SK-N-SH (cell line): Measurements from ENCODE around the gene ADRA1B. TPM values are rescaled to one million over a fixed set of nuclear protein-coding genes. Genes with fewer than 3 reads are reported as not detected.

ENCODE experiments used
- CTCF ChIA-PET: fragments of 300-600, 350-600 bp; formaldehyde crosslinking; extraction: SDS; loops from one replicate; lab custom pipeline; 2021; lab: Yijun Ruan, JAX
- POLR2A ChIA-PET: fragments of 350-600 bp; sonication (Branson Sonifier 250); formaldehyde crosslinking; extraction: SDS; loops from one replicate; lab custom pipeline; 2020; ENCODE audit warnings: antibody characterized with exemption, inconsistent platforms; lab: Yijun Ruan, JAX
- DNase-seq: peaks from one replicate; pipeline ENCODE4 v3.0.0; 2012
- H2AFZ ChIP-seq: fragments of 200-600 bp; sonication (generic); 2 replicates; pipeline ENCODE4 v1.8.1; 2016; ENCODE audit warnings: antibody characterized with exemption, mild to moderate bottlenecking, low read depth
- H3F3A ChIP-seq: fragments of 200-600 bp; sonication (generic); replicated peaks from 2 replicates; pipeline ENCODE3; 2016; ENCODE audit warnings: antibody characterized with exemption, mild to moderate bottlenecking; ENCODE audit not compliant: insufficient read depth
- H3K27ac ChIP-seq, 2 experiments: fragments of 200-500 bp in 1 of 2; fragments of 200-600 bp in 1 of 2; sonication (Bioruptor generic) in 1 of 2; sonication (generic), shearing (Covaris generic) in 1 of 2; 2 replicates each; pipeline versions ENCODE4 v1.5.1 to v1.6.1; 2014 to 2016; ENCODE audit warnings: low read depth in 2 of 2, inconsistent platforms in 1 of 2, low read length in 1 of 2, mild to moderate bottlenecking in 1 of 2, mixed read lengths in 1 of 2
- H3K27me3 ChIP-seq: fragments of 200-600 bp; sonication (generic), shearing (Covaris generic); 2 replicates; pipeline ENCODE4 v1.6.1; 2016; ENCODE audit warnings: mixed run types; ENCODE audit not compliant: insufficient read depth
- H3K36me3 ChIP-seq, 2 experiments: fragments of 200-500 bp in 1 of 2; fragments of 200-600 bp in 1 of 2; sonication (Bioruptor generic) in 1 of 2; sonication (generic) in 1 of 2; replicated peaks in 1 of 2; 2 replicates each; pipeline versions ENCODE3 to v1.5.1; 2014 to 2016; ENCODE audit warnings: low read length in 1 of 2, mild to moderate bottlenecking in 1 of 2; ENCODE audit not compliant: insufficient read depth in 2 of 2, control insufficient read depth in 1 of 2
- H3K4me1 ChIP-seq, 2 experiments: fragments of 200-500 bp in 1 of 2; fragments of 200-600 bp in 1 of 2; sonication (Bioruptor generic) in 1 of 2; sonication (generic), shearing (Covaris generic) in 1 of 2; 2 replicates each; pipeline versions ENCODE4 v1.5.1 to v1.6.1; 2014 to 2016; ENCODE audit warnings: low read depth in 1 of 2, low read length in 1 of 2, mixed run types in 1 of 2; ENCODE audit not compliant: insufficient read depth in 2 of 2, control insufficient read depth in 1 of 2
- H3K4me2 ChIP-seq: fragments of 200-600 bp; sonication (generic), shearing (Covaris generic); 2 replicates; pipeline ENCODE4 v1.6.1; 2017; ENCODE audit warnings: mixed run types
- H3K4me3 ChIP-seq, 2 experiments: fragments of 200-500 bp in 1 of 2; fragments of 200-600 bp in 1 of 2; sonication (Bioruptor generic) in 1 of 2; sonication (generic), shearing (Covaris generic) in 1 of 2; 2 replicates each; pipeline versions ENCODE4 v1.5.1 to v1.8.1; 2014 to 2016; ENCODE audit warnings: low read depth in 2 of 2, inconsistent platforms in 1 of 2, low read length in 1 of 2, mild to moderate bottlenecking in 1 of 2, mixed read lengths in 1 of 2, moderate library complexity in 1 of 2
- H3K79me2 ChIP-seq: fragments of 200-600 bp; sonication (generic); 2 replicates; pipeline ENCODE4 v1.8.1; 2017; ENCODE audit warnings: mild to moderate bottlenecking; ENCODE audit not compliant: insufficient read depth
- H3K9ac ChIP-seq: fragments of 200-600 bp; sonication (generic); 2 replicates; pipeline ENCODE4 v1.6.1; 2017; ENCODE audit warnings: mixed run types
- H3K9me2 ChIP-seq: fragments of 200-600 bp; sonication (generic); 2 replicates; pipeline ENCODE4 v1.6.1; 2017; ENCODE audit warnings: mixed run types
- H3K9me3 ChIP-seq: fragments of 200-600 bp; sonication (generic); 2 replicates; pipeline ENCODE4 v1.6.1; 2017; ENCODE audit warnings: mixed run types, mild to moderate bottlenecking, moderate library complexity
- H4K20me1 ChIP-seq: fragments of 200-600 bp; sonication (generic); 2 replicates; pipeline ENCODE4 v1.6.1; 2017; ENCODE audit warnings: mild to moderate bottlenecking, mixed run types; ENCODE audit not compliant: insufficient read depth
- CHD2 ChIP-seq: fragments of 150-350 bp; IDR thresholded peaks from 2 replicates; pipeline ENCODE4 v1.6.1; 2018; ENCODE audit warnings: low read length; ENCODE audit not compliant: partially characterized antibody
- CTCF ChIP-seq: fragments of 200-600 bp; sonication (generic); IDR thresholded peaks from 2 replicates; pipeline ENCODE4 v1.6.1; 2017; ENCODE audit warnings: antibody characterized with exemption, mild to moderate bottlenecking, moderate library complexity
- ELF1 ChIP-seq: IDR thresholded peaks from 2 replicates; pipeline ENCODE4 v1.4.0; 2012
- FOXM1 ChIP-seq: IDR thresholded peaks from 2 replicates; pipeline ENCODE4 v1.4.0; 2012; ENCODE audit warnings: low read depth, mild to moderate bottlenecking
- GABPA ChIP-seq: IDR thresholded peaks from 2 replicates; pipeline ENCODE4 v1.4.0; 2012; ENCODE audit warnings: low read depth, mild to moderate bottlenecking
- MEF2A ChIP-seq: IDR thresholded peaks from 2 replicates; pipeline ENCODE4 v1.4.0; 2012; ENCODE audit warnings: low read depth, borderline replicate concordance
- MXI1 ChIP-seq: IDR thresholded peaks from 2 replicates; pipeline ENCODE4 v1.6.1; 2012; ENCODE audit warnings: mild to moderate bottlenecking, low read depth, low read length, improper control_type of control experiment
- POLR2AphosphoS5 ChIP-seq: IDR thresholded peaks from 2 replicates; pipeline ENCODE4 v1.6.1; 2012; ENCODE audit warnings: low read depth, low read length
- RFX5 ChIP-seq: IDR thresholded peaks from 2 replicates; pipeline ENCODE4 v1.6.1; 2012; ENCODE audit warnings: mild to moderate bottlenecking, improper control_type of control experiment, low read length
- SIN3A ChIP-seq: IDR thresholded peaks from 2 replicates; pipeline ENCODE4 v1.6.1; 2012; ENCODE audit warnings: low read depth, mild to moderate bottlenecking, low read length, moderate library complexity, borderline replicate concordance
- TEAD4 ChIP-seq: IDR thresholded peaks from 2 replicates; pipeline ENCODE4 v1.4.0; 2012; ENCODE audit warnings: mild to moderate bottlenecking, borderline replicate concordance; ENCODE audit not compliant: insufficient read depth
- YY1 ChIP-seq: IDR thresholded peaks from 2 replicates; pipeline ENCODE4 v1.4.0; 2012; ENCODE audit warnings: low read depth, mild to moderate bottlenecking
- ZBTB33 ChIP-seq: IDR thresholded peaks from 2 replicates; pipeline ENCODE4 v1.4.0; 2012; ENCODE audit warnings: low read depth, borderline replicate concordance
- polyA plus RNA-seq, 3 experiments: library from polyadenylated mRNA; depleted of rRNA; stranded (reverse); fragments of >200 nt; gene quantifications; 2 replicates each; pipeline ENCODE4 v1.2.3, GENCODE V29; 2012
- TF ChIP-seq, protein P1 (sequence below): IDR thresholded peaks from 2 replicates; pipeline ENCODE4; 2012

The ADRA1B gene
- polyA plus RNA-seq, 1 of the 3 experiments (the other 2 are of a cell fraction): 2.2 TPM

DNA sequence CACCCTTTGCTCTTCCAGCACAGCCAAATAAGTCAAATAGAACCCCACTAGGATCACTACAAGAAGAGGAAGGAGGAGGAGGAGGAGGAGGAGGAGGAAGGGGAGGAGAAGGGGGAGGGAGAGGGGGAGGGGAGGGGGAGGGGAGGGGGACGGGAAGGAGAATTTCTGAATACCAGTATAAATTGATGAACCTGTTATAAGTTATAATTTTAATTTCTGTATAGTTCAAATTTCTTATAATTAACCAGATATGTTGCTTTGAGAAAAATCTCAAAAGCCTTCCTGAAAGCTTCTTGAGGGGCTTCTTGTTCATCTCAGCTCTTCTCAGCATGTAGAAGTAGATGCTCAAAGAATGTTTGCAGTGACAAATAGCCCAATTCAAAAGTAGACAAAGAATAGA lies 15.0 kb upstream of the ADRA1B start (continued):
- TF ChIP-seq, protein P1, sequence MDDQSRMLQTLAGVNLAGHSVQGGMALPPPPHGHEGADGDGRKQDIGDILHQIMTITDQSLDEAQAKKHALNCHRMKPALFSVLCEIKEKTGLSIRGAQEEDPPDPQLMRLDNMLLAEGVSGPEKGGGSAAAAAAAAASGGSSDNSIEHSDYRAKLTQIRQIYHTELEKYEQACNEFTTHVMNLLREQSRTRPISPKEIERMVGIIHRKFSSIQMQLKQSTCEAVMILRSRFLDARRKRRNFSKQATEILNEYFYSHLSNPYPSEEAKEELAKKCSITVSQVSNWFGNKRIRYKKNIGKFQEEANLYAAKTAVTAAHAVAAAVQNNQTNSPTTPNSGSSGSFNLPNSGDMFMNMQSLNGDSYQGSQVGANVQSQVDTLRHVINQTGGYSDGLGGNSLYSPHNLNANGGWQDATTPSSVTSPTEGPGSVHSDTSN: no peak
- TF ChIP-seq FOXM1 (no peak), MEF2A (no peak), RFX5 (no peak)

DNA sequence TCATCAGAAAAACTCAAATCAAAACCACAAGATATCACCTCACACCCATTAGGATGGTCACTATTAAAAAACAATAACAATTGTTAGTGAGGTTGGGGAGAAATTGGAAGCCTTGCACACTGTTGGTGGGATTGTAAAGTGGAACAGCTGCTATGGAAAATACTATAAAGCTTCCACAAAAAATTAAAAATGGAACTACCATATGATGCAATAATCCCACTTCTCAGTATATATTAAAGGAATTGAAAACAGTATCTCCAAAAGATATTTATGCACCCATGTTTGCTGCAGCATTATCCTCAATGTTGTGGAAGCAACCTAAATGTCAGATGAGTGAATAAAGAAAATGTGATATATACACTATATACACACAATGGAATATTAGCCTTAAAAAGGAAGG lies 14.5 kb upstream of the ADRA1B start:
- peaks cover 41% of the 10 kb centered on the region for H3F3A ChIP-seq
- no peak overlapping the region for H3K9ac ChIP-seq
- ChIA-PET CTCF (no interaction called here), POLR2A (no interaction called here)
- peaks cover 4 to 26% of the 10 kb centered on the region in 2 experiments for H3K4me1 ChIP-seq
- no peak overlapping the region for H3K4me3 ChIP-seq
- no peaks in the 10 kb centered on the region for H3K27me3 ChIP-seq
- no peaks in the 10 kb centered on the region for H3K79me2 ChIP-seq
- H3K27ac ChIP-seq: peak overlapping the region in 1 of 2 experiments; percentile 58; a peak in 2 of 4 replicates
- TF ChIP-seq GABPA (no peak), MEF2A (no peak), RFX5 (no peak), YY1 (no peak), MXI1 (no peak), TEAD4 (no peak), CTCF (no peak), ZBTB33 (no peak), POLR2AphosphoS5 (no peak), SIN3A (no peak), ELF1 (no peak), CHD2 (no peak)
- TF ChIP-seq, protein P1: no peak
- H3K36me3 ChIP-seq: no peaks in the 10 kb centered on the region
- no peaks in the 10 kb centered on the region for H4K20me1 ChIP-seq
- H3K9me3 ChIP-seq: no peaks in the 10 kb centered on the region
- H2AFZ ChIP-seq: no peak overlapping the region
- H3K9me2 ChIP-seq: no peaks in the 10 kb centered on the region
- DNase-seq: no peak
- H3K4me2 ChIP-seq: no peak overlapping the region
